ENCODE data around the gene SSC5D. TPM values are rescaled to one million over a fixed set of nuclear protein-coding genes. Genes with fewer than 3 reads are reported as not detected.

Gene SSC5D
- total and polyA plus RNA-seq, 9 of the 15 experiments (the other 6 are each of a cell fraction or from before 2014, with no cell fraction given) = 0.04 to 0.71 (median 0.14) TPM; not detected in 2

- H3K9ac ChIP-seq (ENCODE audit: insufficient read depth in 1 of 2, low read depth in 2 of 2, low read length in 2 of 2) = peak overlapping the region in 1 of 2 experiments; percentile 98; a peak in 2 of 4 replicates
- intact Hi-C loops (cut with micrococcal nuclease) (no loop called here), in situ Hi-C loops (cut with MboI) (no loop called here)
- no peak for ATAC-seq
- H3K4me1 ChIP-seq (replicated peaks in 1 of 2; ENCODE audit: control insufficient read depth in 2 of 2, insufficient read depth in 2 of 2, low read length in 2 of 2) = peaks cover 25 to 81% of the 10 kb centered on the region in 2 experiments
- no peaks in the 10 kb centered on the region for H4K20me1 ChIP-seq (replicated peaks; ENCODE audit: control insufficient read depth, insufficient read depth, low read length)
- no peaks in the 10 kb centered on the region for H3K9me3 ChIP-seq (replicated peaks; ENCODE audit: control insufficient read depth, insufficient read depth, low read depth, low read length)
- DNase-seq (ENCODE audit: extremely low read depth in 1 of 4, low spot score in 3 of 4) = peak in 1 of 4 experiments; percentile 27
- BruUV-seq (replicated peaks) = no TSS peak
- POLR2A ChIA-PET = interaction anchor here (0.5 to 3.6 kb wide), 6 partner anchors 10 to 666 kb away, joined by 3 to 30 read pairs (median 4); partner anchors contain the start of gene ZNF628
- H3K4me2 ChIP-seq (ENCODE audit: insufficient read depth, low read length) = peak overlapping the region; percentile 87
- no peak for FAIRE-seq
- no peak for TF ChIP-seq ETV5 (CRISPR knock-in tag; IDR thresholded peaks at IDR 0.05; ENCODE audit: low read depth)
- peak; percentile 67; the same call in 1 of the 2 replicates for TF ChIP-seq HNRNPL (IDR thresholded peaks at IDR 0.05; ENCODE audit: low read depth, low read length)
- TF ChIP-seq, protein P1, sequence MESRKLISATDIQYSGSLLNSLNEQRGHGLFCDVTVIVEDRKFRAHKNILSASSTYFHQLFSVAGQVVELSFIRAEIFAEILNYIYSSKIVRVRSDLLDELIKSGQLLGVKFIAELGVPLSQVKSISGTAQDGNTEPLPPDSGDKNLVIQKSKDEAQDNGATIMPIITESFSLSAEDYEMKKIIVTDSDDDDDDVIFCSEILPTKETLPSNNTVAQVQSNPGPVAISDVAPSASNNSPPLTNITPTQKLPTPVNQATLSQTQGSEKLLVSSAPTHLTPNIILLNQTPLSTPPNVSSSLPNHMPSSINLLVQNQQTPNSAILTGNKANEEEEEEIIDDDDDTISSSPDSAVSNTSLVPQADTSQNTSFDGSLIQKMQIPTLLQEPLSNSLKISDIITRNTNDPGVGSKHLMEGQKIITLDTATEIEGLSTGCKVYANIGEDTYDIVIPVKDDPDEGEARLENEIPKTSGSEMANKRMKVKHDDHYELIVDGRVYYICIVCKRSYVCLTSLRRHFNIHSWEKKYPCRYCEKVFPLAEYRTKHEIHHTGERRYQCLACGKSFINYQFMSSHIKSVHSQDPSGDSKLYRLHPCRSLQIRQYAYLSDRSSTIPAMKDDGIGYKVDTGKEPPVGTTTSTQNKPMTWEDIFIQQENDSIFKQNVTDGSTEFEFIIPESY (CRISPR knock-in tag; IDR thresholded peaks at IDR 0.05) = peak; percentile 99
- no peak for TF ChIP-seq CBX8 (IDR thresholded peaks at IDR 0.05; ENCODE audit: borderline replicate concordance, extremely low read depth, low read depth, low read length, poor library complexity, severe bottlenecking)
- TF ChIP-seq POLR2G (IDR thresholded peaks at IDR 0.05; ENCODE audit: low read depth, low read length) = peak; percentile 67
- no peaks in the 10 kb centered on the region for H3K9me1 ChIP-seq (ENCODE audit: control insufficient read depth, insufficient read depth, low read length)
- H3K27ac ChIP-seq (ENCODE audit: extremely low read depth, low read depth, low read length) = peak overlapping the region; percentile 72; the same call in 2 of the 3 replicates
- CTCF ChIA-PET (ENCODE audit: low intra/inter-chr PET ratio) = no interaction called here
- H3K36me3 ChIP-seq (ENCODE audit: control insufficient read depth, insufficient read depth, low read length) = peaks cover 23% of the 10 kb centered on the region; the same call in 2 of the 3 replicates
- H3K4me3 ChIP-seq = peak overlapping the region; percentile 80; the same call in 1 of the 2 replicates
- no peaks in the 10 kb centered on the region for H3K27me3 ChIP-seq (ENCODE audit: control insufficient read depth in 2 of 2, insufficient read depth in 2 of 2, low read length in 2 of 2)
- WGBS (ENCODE audit: insufficient coverage, low coverage, missing lambda C conversion rate) = 90% methylated on average over 35 of the region's 53 CpGs
- H3K79me2 ChIP-seq (ENCODE audit: control insufficient read depth, insufficient read depth, low read length) = peaks cover 12% of the 10 kb centered on the region; the same call in 2 of the 3 replicates
- no peak overlapping the region for H2AFZ ChIP-seq (ENCODE audit: low read depth, low read length)
These were observed 1.9 kb upstream of the SSC5D start for GRCh38 chr19:55486043-55486970.
